H1 (cell line): Measurements from ENCODE around the gene SLC35G6. TPM values are rescaled to one million over a fixed set of nuclear protein-coding genes. Genes with fewer than 3 reads are reported as not detected.

Experiments
- CTCF ChIA-PET: fragments of 300-600 bp; sonication (Branson Sonifier 250); formaldehyde crosslinking; loops from one replicate; lab custom pipeline; 2021; ENCODE audit not compliant: partially characterized antibody; lab: Charles Lee
- POLR2A ChIA-PET: fragments of 300-600 bp; sonication (Branson Sonifier 250); formaldehyde crosslinking; loops from one replicate; lab custom pipeline; 2021; ENCODE audit warnings: inconsistent platforms; ENCODE audit not compliant: partially characterized antibody; lab: Charles Lee
- DNase-seq, 2 experiments: peaks; one replicate each; pipeline versions ENCODE4 v3.0.0 to v3.0.0-alpha.2; 2010 to 2022; ENCODE audit warnings: low spot score in 2 of 2, low read depth in 1 of 2, mixed read lengths in 1 of 2
- FAIRE-seq: peaks from 2 replicates; lab custom pipeline; 2011; peaks lifted over from hg19 to GRCh38; lab: Jason Lieb, UNC
- H2AFZ ChIP-seq: 2 replicates; pipeline ENCODE4 v1.8.1; 2012; ENCODE audit warnings: low read length, inconsistent platforms
- H2AK5ac ChIP-seq: 2 replicates; pipeline ENCODE4 v1.6.1; 2013; ENCODE audit warnings: low read depth, low read length
- H2BK120ac ChIP-seq: replicated peaks from 2 replicates; pipeline ENCODE3; 2013; ENCODE audit warnings: low read depth, low read length, inconsistent platforms
- H2BK12ac ChIP-seq: 2 replicates; pipeline ENCODE4 v1.6.1; 2013; ENCODE audit warnings: low read depth, low read length
- H2BK15ac ChIP-seq: 2 replicates; pipeline ENCODE4 v1.6.1; 2013; ENCODE audit warnings: low read length
- H2BK20ac ChIP-seq: 2 replicates; pipeline ENCODE4 v1.6.1; 2013; ENCODE audit warnings: low read length
- H2BK5ac ChIP-seq: 2 replicates; pipeline ENCODE4 v1.6.1; 2013; ENCODE audit warnings: low read depth, low read length
- H3K14ac ChIP-seq: 2 replicates; pipeline ENCODE4 v1.6.1; 2013; ENCODE audit warnings: inconsistent platforms; ENCODE audit not compliant: insufficient read length
- H3K18ac ChIP-seq: 2 replicates; pipeline ENCODE4 v1.6.1; 2013; ENCODE audit warnings: low read length; ENCODE audit errors: extremely low read depth
- H3K23ac ChIP-seq: 2 replicates; pipeline ENCODE4 v1.6.1; 2013; ENCODE audit warnings: inconsistent platforms; ENCODE audit not compliant: insufficient read length
- H3K23me2 ChIP-seq: 2 replicates; pipeline ENCODE4 v1.6.1; 2013; ENCODE audit warnings: low read depth, low read length
- H3K27ac ChIP-seq: 2 replicates; pipeline ENCODE4 v1.6.1; 2011; ENCODE audit warnings: low read depth, low read length, inconsistent platforms
- H3K27me3 ChIP-seq, 4 experiments: replicated peaks in 1 of 4; 1 replicate in 1 of 4; 2 replicates in 3 of 4; pipeline versions ENCODE4 v1.6.1 to v1.8.1; 2011 to 2013; ENCODE audit warnings: low read length in 3 of 4, mild to moderate bottlenecking in 3 of 4, inconsistent platforms in 2 of 4, mixed read lengths in 2 of 4, moderate library complexity in 1 of 4; ENCODE audit not compliant: control insufficient read depth in 3 of 4, insufficient read depth in 3 of 4; ENCODE audit errors: extremely low read depth in 1 of 4
- H3K36me3 ChIP-seq, 4 experiments: 2 replicates each; pipeline versions ENCODE4 v1.6.1 to v1.8.1; 2011 to 2013; ENCODE audit warnings: mild to moderate bottlenecking in 4 of 4, low read length in 3 of 4, moderate library complexity in 2 of 4, control low read depth in 1 of 4, inconsistent platforms in 1 of 4; ENCODE audit not compliant: insufficient read depth in 4 of 4, control insufficient read depth in 2 of 4
- H3K4ac ChIP-seq: replicated peaks from 2 replicates; pipeline ENCODE3; 2013; ENCODE audit warnings: low read length, low read depth, mixed read lengths, inconsistent platforms; ENCODE audit not compliant: insufficient read length
- H3K4me1 ChIP-seq, 4 experiments: replicated peaks in 1 of 4; 1 replicate in 1 of 4; 2 replicates in 3 of 4; pipeline versions ENCODE4 v1.6.1 to v1.8.1; 2011 to 2013; ENCODE audit warnings: low read length in 3 of 4, inconsistent platforms in 2 of 4, mixed read lengths in 1 of 4; ENCODE audit not compliant: insufficient read depth in 4 of 4, control insufficient read depth in 3 of 4
- H3K4me2 ChIP-seq, 2 experiments: 2 replicates each; pipeline versions ENCODE4 v1.6.1 to v1.8.1; 2011 to 2013; ENCODE audit warnings: low read depth in 2 of 2, low read length in 2 of 2, control low read depth in 1 of 2, inconsistent platforms in 1 of 2, mild to moderate bottlenecking in 1 of 2; ENCODE audit not compliant: insufficient read depth in 1 of 2
- H3K4me3 ChIP-seq, 4 experiments: fragments of 200-600, 300-600 bp in 1 of 4; sonication (generic), shearing (Covaris generic), sonication (Bioruptor Twin) in 1 of 4; 2 replicates each; pipeline versions ENCODE4 v1.5.1 to v1.8.1; 2011 to 2016; ENCODE audit warnings: low read length in 4 of 4, low read depth in 3 of 4, control low read depth in 2 of 4, inconsistent platforms in 2 of 4, mild to moderate bottlenecking in 2 of 4, mixed read lengths in 1 of 4, moderate library complexity in 1 of 4; ENCODE audit not compliant: insufficient read depth in 2 of 4; ENCODE audit errors: extremely low read depth in 1 of 4
- H3K56ac ChIP-seq: replicated peaks from 2 replicates; pipeline ENCODE3; 2013; ENCODE audit warnings: low read depth, mild to moderate bottlenecking, mixed read lengths, low read length, inconsistent platforms; ENCODE audit not compliant: insufficient read length
- H3K79me1 ChIP-seq: 2 replicates; pipeline ENCODE4 v1.6.1; 2013; ENCODE audit warnings: low read depth, low read length, control low read depth
- H3K79me2 ChIP-seq, 2 experiments: 2 replicates each; pipeline versions ENCODE4 v1.6.1 to v1.8.1; 2012 to 2013; ENCODE audit warnings: low read length in 2 of 2, mild to moderate bottlenecking in 2 of 2, inconsistent platforms in 1 of 2; ENCODE audit not compliant: insufficient read depth in 2 of 2, control insufficient read depth in 1 of 2
- H3K9ac ChIP-seq, 4 experiments: replicated peaks in 1 of 4; 1 replicate in 1 of 4; 2 replicates in 3 of 4; pipeline versions ENCODE4 v1.6.1 to v1.8.1; 2011 to 2013; ENCODE audit warnings: low read depth in 3 of 4, low read length in 3 of 4, control low read depth in 2 of 4, mild to moderate bottlenecking in 2 of 4, moderate library complexity in 2 of 4, inconsistent platforms in 1 of 4; ENCODE audit errors: extremely low read depth in 1 of 4
- H3K9me3 ChIP-seq, 2 experiments: 2 replicates each; pipeline versions ENCODE4 v1.6.1 to v1.8.1; 2012 to 2013; ENCODE audit warnings: mild to moderate bottlenecking in 2 of 2, moderate library complexity in 2 of 2, control low read depth in 1 of 2, inconsistent platforms in 1 of 2, low read depth in 1 of 2, low read length in 1 of 2, mixed read lengths in 1 of 2; ENCODE audit not compliant: insufficient read depth in 2 of 2
- H4K20me1 ChIP-seq, 2 experiments: replicated peaks in 1 of 2; 2 replicates each; pipeline versions ENCODE3 to v1.8.1; 2011 to 2013; ENCODE audit warnings: inconsistent platforms in 2 of 2, low read length in 2 of 2, mild to moderate bottlenecking in 1 of 2; ENCODE audit not compliant: insufficient read depth in 2 of 2, control insufficient read depth in 1 of 2
- H4K5ac ChIP-seq: 2 replicates; pipeline ENCODE4 v1.6.1; 2013; ENCODE audit warnings: low read length, low read depth, mixed read lengths, inconsistent platforms; ENCODE audit not compliant: insufficient read length
- H4K8ac ChIP-seq: 2 replicates; pipeline ENCODE4 v1.8.0; 2013; ENCODE audit warnings: mild to moderate bottlenecking, moderate library complexity, low read length, inconsistent platforms; ENCODE audit not compliant: insufficient read depth; ENCODE audit errors: extremely low read depth
- H4K91ac ChIP-seq: replicated peaks from 2 replicates; pipeline ENCODE3; 2013; ENCODE audit warnings: low read length, mixed read lengths, inconsistent platforms; ENCODE audit not compliant: insufficient read length
- CBX5 ChIP-seq: fragments of 300-800, 300-1000 bp; sonication (generic); IDR thresholded peaks from 2 replicates; pipeline ENCODE4 v1.7.1; 2016; ENCODE audit warnings: antibody characterized with exemption, low read length, low read depth
- EGR1 ChIP-seq: IDR thresholded peaks from 2 replicates; pipeline ENCODE4 v1.6.1; 2011; ENCODE audit warnings: low read depth, low read length, borderline replicate concordance
- KDM4A ChIP-seq: IDR thresholded peaks from one replicate; pipeline ENCODE4 v1.7.1; 2012; ENCODE audit warnings: low read depth, mild to moderate bottlenecking, moderate library complexity, low read length, inconsistent platforms; ENCODE audit not compliant: severe bottlenecking
- MAFK ChIP-seq: IDR thresholded peaks from 2 replicates; pipeline ENCODE4 v1.6.1; 2012; ENCODE audit warnings: low read depth, mild to moderate bottlenecking, improper control_type of control experiment, low read length
- POU5F1 ChIP-seq: IDR thresholded peaks from 2 replicates; pipeline ENCODE4 v1.6.1; 2011; ENCODE audit warnings: low read depth, mild to moderate bottlenecking, low read length, moderate library complexity
- RNF2 ChIP-seq: fragments of 200-900, 300-1000 bp; sonication (generic); IDR thresholded peaks from 2 replicates; pipeline ENCODE4 v1.7.1; 2016; ENCODE audit warnings: borderline replicate concordance, low read depth, mild to moderate bottlenecking, antibody characterized with exemption, low read length; ENCODE audit not compliant: poor library complexity, severe bottlenecking; ENCODE audit errors: missing control alignments
- TEAD4 ChIP-seq: IDR thresholded peaks from 2 replicates; pipeline ENCODE4 v1.6.1; 2012; ENCODE audit warnings: low read depth, low read length, inconsistent platforms, mixed read lengths
- WGBS, 2 experiments: shearing (Covaris generic) in 1 of 2; methylation state at CpG; one replicate each; pipeline versions ENCODE4 v1.1.6 to v1.1.7; 2013 to 2015; ENCODE audit warnings: low lambda C conversion rate in 2 of 2, mixed read lengths in 2 of 2, inconsistent platforms in 1 of 2, low coverage in 1 of 2, missing lambda C conversion rate in 1 of 2; ENCODE audit not compliant: insufficient replicate concordance in 2 of 2, insufficient coverage in 1 of 2, insufficient read length in 1 of 2; ENCODE audit errors: extremely low coverage in 1 of 2, missing lambda C conversion rate in 1 of 2; 5-methylcytosine and 5-hydroxymethylcytosine counted together
- polyA plus RNA-seq, 7 experiments: library from polyadenylated mRNA; depleted of rRNA in 3 of 7; stranded (reverse) in 5 of 7; unstranded in 2 of 7; fragments of >200 nt in 5 of 7; fragments of 200-250 nt in 2 of 7; gene quantifications; 1 replicate in 5 of 7; 2 replicates in 1 of 7; 4 replicates in 1 of 7; pipeline versions ENCODE4 v1.2.1 to v1.2.3, GENCODE V29; 2011 to 2013; ENCODE audit warnings: missing spikeins in 2 of 7, mixed read lengths in 2 of 7
- total RNA-seq: library from RNA; stranded (reverse); fragmentation: NEBNext Ultra II Directional; extraction: Animal tissue kit (Norgen Biotek cat#: 25700); gene quantifications from 2 replicates; pipeline ENCODE4 v1.2.1, GENCODE V29; 2021

The SLC35G6 gene
- total and polyA plus RNA-seq, 2 of the 8 experiments (the other 6 are each of a cell fraction or from before 2014, with no cell fraction given): 0.05 TPM; not detected in 1

DNA sequence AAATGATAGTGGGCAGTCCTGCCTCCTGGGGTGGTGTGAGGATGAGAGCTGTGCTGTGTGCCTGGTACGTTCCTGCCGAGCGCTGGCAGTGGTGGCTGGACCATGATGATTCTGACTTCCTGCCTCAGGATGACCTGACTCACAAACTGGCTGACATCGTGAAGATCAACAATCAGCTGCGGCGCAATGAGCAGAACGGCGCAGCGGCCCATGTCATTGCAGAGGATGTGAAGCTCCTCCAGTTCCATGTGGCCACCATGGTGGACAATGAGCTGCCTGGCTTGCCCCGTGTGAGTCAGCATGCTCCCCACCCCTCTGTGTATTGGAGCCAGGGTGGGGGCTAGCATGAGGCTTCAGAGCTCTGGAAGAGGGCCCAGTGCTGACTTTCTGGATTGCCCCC is 16.0 kb downstream of the SLC35G6 start:
- no peak overlapping the region for H2BK15ac ChIP-seq
- ChIA-PET CTCF (interaction anchor here (0.7 to 2.8 kb wide), 5 partner anchors 11 to 63 kb away, joined by 3 to 18 read pairs (median 7); no protein-coding TSS in a partner anchor), POLR2A (interaction anchor here (1.0 to 6.3 kb wide), 5 partner anchors 11 to 77 kb away, joined by 3 to 58 read pairs (median 3); partner anchors contain the start of genes POLR2A and SPEM1)
- H2BK20ac ChIP-seq: no peak overlapping the region
- peaks cover 49 to 69% (median 60%) of the 10 kb centered on the region in 4 experiments for H3K36me3 ChIP-seq
- H4K8ac ChIP-seq: no peak overlapping the region; the same call in 1 of the 2 replicates
- H3K23ac ChIP-seq: no peak overlapping the region
- no peaks in the 10 kb centered on the region for H3K23me2 ChIP-seq
- H2BK5ac ChIP-seq: no peak overlapping the region
- no peak overlapping the region for H2BK120ac ChIP-seq
- H3K4me2 ChIP-seq: no peak overlapping the region
- no peak overlapping the region for H4K5ac ChIP-seq
- peaks cover 21 to 31% of the 10 kb centered on the region in 2 experiments for H4K20me1 ChIP-seq
- no peak overlapping the region for H2AFZ ChIP-seq
- no peak overlapping the region for H3K4ac ChIP-seq
- H3K18ac ChIP-seq: no peak overlapping the region
- H3K4me3 ChIP-seq: no peak overlapping the region
- no peak overlapping the region for H3K9ac ChIP-seq
- no peak for FAIRE-seq
- H3K14ac ChIP-seq: no peak overlapping the region
- TF ChIP-seq KDM4A (no peak), CBX5 (no peak), TEAD4 (no peak), EGR1 (no peak), MAFK (no peak), POU5F1 (no peak), RNF2 (no peak)
- no peak overlapping the region for H3K56ac ChIP-seq
- no peak overlapping the region for H2BK12ac ChIP-seq
- H3K27me3 ChIP-seq: no peaks in the 10 kb centered on the region
- H3K4me1 ChIP-seq: no peaks in the 10 kb centered on the region
- no peak overlapping the region for H3K27ac ChIP-seq
- H4K91ac ChIP-seq: no peak overlapping the region
- DNase-seq: no peak
- WGBS, 2 experiments: 97% methylated on average over 10 of the region's 10 CpGs; no CpG with 5 or more reads in 1 of the 2 experiments
- peaks cover 12 to 36% of the 10 kb centered on the region in 2 experiments for H3K79me2 ChIP-seq
- H3K9me3 ChIP-seq: no peaks in the 10 kb centered on the region
- peaks cover 19% of the 10 kb centered on the region for H3K79me1 ChIP-seq
- H2AK5ac ChIP-seq: no peak overlapping the region
